ENCODE results near the gene PHAF1.

Gene PHAF1

DNA sequence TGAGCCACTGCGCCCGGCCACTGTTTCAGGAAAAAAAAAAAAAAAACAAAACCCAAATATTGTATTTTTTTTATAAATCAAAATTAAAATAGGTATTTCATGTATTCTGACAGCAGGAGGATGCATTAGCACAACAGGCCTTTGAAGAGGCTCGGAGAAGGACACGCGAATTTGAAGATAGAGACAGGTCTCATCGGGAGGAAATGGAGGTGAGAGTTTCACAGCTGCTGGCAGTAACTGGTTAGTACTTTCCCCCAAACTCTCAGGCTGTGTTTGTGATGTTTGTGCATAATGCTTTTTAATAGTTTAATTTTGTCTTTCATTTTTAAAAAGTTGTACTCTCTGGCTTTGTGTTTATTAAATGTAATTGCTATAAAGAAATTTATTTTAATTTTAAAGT is 27.6 kb upstream of the PHAF1 start:
- CTCF ChIA-PET = interaction anchor here (0.8 to 2.3 kb wide), 5 partner anchors 11 to 21 kb away, joined by 3 to 7 read pairs (median 4); no protein-coding TSS in a partner anchor
- no peak overlapping the region for H3K4me3 ChIP-seq (ENCODE audit: low read depth, low read length)
- no peak for DNase-seq (ENCODE audit: low read depth, low spot score)
- POLR2A ChIA-PET = no interaction called here
- TF ChIP-seq, protein P1, sequence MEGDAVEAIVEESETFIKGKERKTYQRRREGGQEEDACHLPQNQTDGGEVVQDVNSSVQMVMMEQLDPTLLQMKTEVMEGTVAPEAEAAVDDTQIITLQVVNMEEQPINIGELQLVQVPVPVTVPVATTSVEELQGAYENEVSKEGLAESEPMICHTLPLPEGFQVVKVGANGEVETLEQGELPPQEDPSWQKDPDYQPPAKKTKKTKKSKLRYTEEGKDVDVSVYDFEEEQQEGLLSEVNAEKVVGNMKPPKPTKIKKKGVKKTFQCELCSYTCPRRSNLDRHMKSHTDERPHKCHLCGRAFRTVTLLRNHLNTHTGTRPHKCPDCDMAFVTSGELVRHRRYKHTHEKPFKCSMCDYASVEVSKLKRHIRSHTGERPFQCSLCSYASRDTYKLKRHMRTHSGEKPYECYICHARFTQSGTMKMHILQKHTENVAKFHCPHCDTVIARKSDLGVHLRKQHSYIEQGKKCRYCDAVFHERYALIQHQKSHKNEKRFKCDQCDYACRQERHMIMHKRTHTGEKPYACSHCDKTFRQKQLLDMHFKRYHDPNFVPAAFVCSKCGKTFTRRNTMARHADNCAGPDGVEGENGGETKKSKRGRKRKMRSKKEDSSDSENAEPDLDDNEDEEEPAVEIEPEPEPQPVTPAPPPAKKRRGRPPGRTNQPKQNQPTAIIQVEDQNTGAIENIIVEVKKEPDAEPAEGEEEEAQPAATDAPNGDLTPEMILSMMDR (IDR thresholded peaks at IDR 0.05; ENCODE audit: insufficient read depth, low read length, missing control alignments) = no peak

DNA sequence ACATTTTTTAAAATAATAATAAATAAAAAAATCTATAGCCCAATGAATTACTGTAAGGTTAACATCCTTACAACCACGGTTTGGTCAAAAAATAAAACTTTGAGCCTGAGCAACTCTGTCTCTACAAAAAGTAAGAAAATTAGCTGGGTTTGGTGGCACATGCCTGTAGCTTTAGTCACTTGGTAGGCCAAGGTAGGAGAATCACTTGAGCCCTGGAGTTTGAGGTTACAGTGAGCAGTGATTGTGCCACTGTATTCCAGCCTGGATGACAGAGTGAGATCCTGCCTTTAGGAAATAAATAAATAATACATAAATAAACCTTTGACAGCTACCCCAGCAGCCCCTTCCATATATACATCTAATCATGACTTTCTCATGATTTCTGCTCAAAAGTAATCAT is 26.9 kb upstream of the PHAF1 start:
- no peak overlapping the region for H3K4me3 ChIP-seq (ENCODE audit: low read depth, low read length)
- TF ChIP-seq, protein P1 (IDR thresholded peaks at IDR 0.05; ENCODE audit: insufficient read depth, low read length, missing control alignments) = no peak
- CTCF ChIA-PET = interaction anchor here (0.8 to 2.3 kb wide), 5 partner anchors 12 to 21 kb away, joined by 3 to 7 read pairs (median 4); no protein-coding TSS in a partner anchor
- DNase-seq (ENCODE audit: low read depth, low spot score) = no peak
- POLR2A ChIA-PET = no interaction called here

DNA sequence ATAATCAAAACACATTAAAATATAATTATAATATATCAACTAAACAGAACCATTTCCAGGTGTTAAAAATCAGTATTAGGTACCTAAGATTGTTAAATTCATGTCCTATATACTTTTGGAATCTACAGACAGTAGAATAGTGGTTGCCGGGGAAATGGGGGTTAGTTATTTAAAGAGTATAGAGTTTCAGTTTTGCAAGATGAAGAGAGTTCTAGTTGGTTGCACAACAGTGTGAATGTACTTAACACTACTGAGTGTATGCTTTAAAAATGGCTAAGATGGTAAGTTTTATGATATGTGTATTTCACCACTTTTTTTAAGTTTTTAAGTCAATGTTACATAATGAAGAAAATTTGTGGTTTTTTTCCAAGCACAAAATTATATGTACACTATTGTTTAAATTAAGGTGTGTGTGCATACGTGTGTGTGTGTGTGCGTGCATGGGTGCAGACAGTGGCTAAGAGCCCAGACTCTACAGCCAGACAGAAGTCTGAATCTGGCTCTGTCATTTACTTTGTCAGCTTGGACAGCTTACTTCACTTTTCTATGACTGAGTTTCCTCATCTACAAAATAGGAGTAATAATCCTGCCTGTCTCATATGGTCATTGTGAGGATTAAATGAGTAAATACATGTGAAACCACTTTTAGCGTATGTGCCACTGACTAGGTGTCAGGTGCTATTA is 25.3 kb upstream of the PHAF1 start:
- ChIA-PET CTCF (interaction anchor here (3.2 kb wide), 1 partner anchor 17 kb away, joined by 15 read pairs; no protein-coding TSS in a partner anchor), POLR2A (no interaction called here)
- TF ChIP-seq, protein P1 (IDR thresholded peaks at IDR 0.05; ENCODE audit: insufficient read depth, low read length, missing control alignments) = no peak
- no peak for DNase-seq (ENCODE audit: low read depth, low spot score)
- no peak overlapping the region for H3K4me3 ChIP-seq (ENCODE audit: low read depth, low read length)

DNA sequence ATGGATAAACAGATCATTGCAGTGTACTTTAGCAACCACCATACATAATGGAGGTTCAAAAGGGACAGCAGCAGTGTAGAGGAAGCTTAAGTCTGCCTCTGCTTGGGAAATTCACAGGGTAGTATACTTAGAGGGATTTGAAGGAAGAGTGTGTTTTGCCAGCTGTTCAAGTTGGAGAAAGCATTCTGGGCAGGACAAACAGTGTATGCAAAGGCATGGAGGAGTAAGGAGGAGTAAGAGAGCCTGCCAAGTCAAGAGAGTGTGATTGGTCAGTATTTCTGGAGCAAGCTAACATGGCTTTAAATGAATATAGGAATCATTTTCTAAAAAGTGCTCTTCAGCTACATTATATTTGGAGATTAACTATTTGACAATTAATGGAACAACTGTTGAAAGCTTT is 22.9 kb upstream of the PHAF1 start:
- POLR2A ChIA-PET = no interaction called here
- TF ChIP-seq, protein P1 (IDR thresholded peaks at IDR 0.05; ENCODE audit: insufficient read depth, low read length, missing control alignments) = no peak
- no peak overlapping the region for H3K4me3 ChIP-seq (ENCODE audit: low read depth, low read length)
- no peak for DNase-seq (ENCODE audit: low read depth, low spot score)
- CTCF ChIA-PET = interaction anchor here (1.5 to 3.2 kb wide), 3 partner anchors 14 to 69 kb away, joined by 5 to 15 read pairs (median 8); no protein-coding TSS in a partner anchor

DNA sequence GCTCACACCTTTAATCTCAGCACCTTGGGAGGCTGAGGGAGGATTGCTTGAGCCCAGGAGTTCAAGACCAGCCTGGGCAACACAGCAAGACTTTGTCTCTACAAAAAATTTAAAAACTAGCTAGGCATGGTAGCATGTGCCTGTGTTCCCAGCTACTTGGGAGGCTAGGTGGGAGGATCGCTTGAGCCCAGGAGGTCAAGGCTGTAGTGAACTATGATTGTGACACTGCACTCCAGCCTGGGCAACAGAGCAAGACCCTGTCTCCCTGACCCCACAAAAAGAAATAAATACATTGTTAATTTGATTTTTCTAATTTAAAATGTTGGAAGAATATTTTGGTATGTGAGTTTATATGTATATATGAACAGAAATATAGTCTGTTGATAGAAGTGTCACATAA is 22.4 kb upstream of the PHAF1 start:
- no peak for DNase-seq (ENCODE audit: low read depth, low spot score)
- no peak overlapping the region for H3K4me3 ChIP-seq (ENCODE audit: low read depth, low read length)
- CTCF ChIA-PET = interaction anchor here (1.5 to 3.2 kb wide), 3 partner anchors 14 to 70 kb away, joined by 5 to 15 read pairs (median 8); no protein-coding TSS in a partner anchor
- POLR2A ChIA-PET = no interaction called here
- TF ChIP-seq, protein P1 (IDR thresholded peaks at IDR 0.05; ENCODE audit: insufficient read depth, low read length, missing control alignments) = no peak

DNA sequence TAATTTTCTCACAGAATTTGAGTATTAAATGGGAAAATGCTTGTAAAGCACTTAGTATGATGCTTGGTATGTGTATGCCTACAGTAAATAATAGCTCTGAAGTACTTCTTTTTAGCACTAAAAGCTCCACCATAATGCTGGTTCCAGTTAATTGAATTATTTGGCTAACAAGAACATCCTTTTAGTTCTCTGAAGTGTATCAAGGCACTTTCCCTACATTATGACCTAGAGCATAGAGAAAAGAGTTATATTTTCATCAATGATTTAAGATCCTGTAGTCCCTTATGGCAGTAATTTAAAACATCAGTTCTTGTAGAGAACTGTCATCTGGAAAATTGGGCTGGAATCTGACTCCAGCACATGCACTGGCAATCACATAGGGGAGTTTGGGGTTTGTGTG is 21.9 kb upstream of the PHAF1 start:
- no peak overlapping the region for H3K4me3 ChIP-seq (ENCODE audit: low read depth, low read length)
- TF ChIP-seq, protein P1 (IDR thresholded peaks at IDR 0.05; ENCODE audit: insufficient read depth, low read length, missing control alignments) = no peak
- DNase-seq (ENCODE audit: low read depth, low spot score) = no peak
- POLR2A ChIA-PET = no interaction called here
- CTCF ChIA-PET = interaction anchor here (1.5 to 3.2 kb wide), 3 partner anchors 14 to 70 kb away, joined by 5 to 15 read pairs (median 8); no protein-coding TSS in a partner anchor
